SK-N-SH (cell line): Measurements from ENCODE around the gene SDHA. TPM values are rescaled to one million over a fixed set of nuclear protein-coding genes. Genes with fewer than 3 reads are reported as not detected.

Experiments used
- CTCF ChIA-PET: fragments of 300-600, 350-600 bp; formaldehyde crosslinking; extraction: SDS; loops from one replicate; lab custom pipeline; 2021; lab: Yijun Ruan, JAX
- POLR2A ChIA-PET: fragments of 350-600 bp; sonication (Branson Sonifier 250); formaldehyde crosslinking; extraction: SDS; loops from one replicate; lab custom pipeline; 2020; ENCODE audit warnings: antibody characterized with exemption, inconsistent platforms; lab: Yijun Ruan, JAX
- DNase-seq: peaks from one replicate; pipeline ENCODE4 v3.0.0; 2012
- H2AFZ ChIP-seq: fragments of 200-600 bp; sonication (generic); 2 replicates; pipeline ENCODE4 v1.8.1; 2016; ENCODE audit warnings: antibody characterized with exemption, mild to moderate bottlenecking, low read depth
- H3F3A ChIP-seq: fragments of 200-600 bp; sonication (generic); replicated peaks from 2 replicates; pipeline ENCODE3; 2016; ENCODE audit warnings: antibody characterized with exemption, mild to moderate bottlenecking; ENCODE audit not compliant: insufficient read depth
- H3K27ac ChIP-seq, 2 experiments: fragments of 200-500 bp in 1 of 2; fragments of 200-600 bp in 1 of 2; sonication (Bioruptor generic) in 1 of 2; sonication (generic), shearing (Covaris generic) in 1 of 2; 2 replicates each; pipeline versions ENCODE4 v1.5.1 to v1.6.1; 2014 to 2016; ENCODE audit warnings: low read depth in 2 of 2, inconsistent platforms in 1 of 2, low read length in 1 of 2, mild to moderate bottlenecking in 1 of 2, mixed read lengths in 1 of 2
- H3K27me3 ChIP-seq: fragments of 200-600 bp; sonication (generic), shearing (Covaris generic); 2 replicates; pipeline ENCODE4 v1.6.1; 2016; ENCODE audit warnings: mixed run types; ENCODE audit not compliant: insufficient read depth
- H3K36me3 ChIP-seq, 2 experiments: fragments of 200-500 bp in 1 of 2; fragments of 200-600 bp in 1 of 2; sonication (Bioruptor generic) in 1 of 2; sonication (generic) in 1 of 2; replicated peaks in 1 of 2; 2 replicates each; pipeline versions ENCODE3 to v1.5.1; 2014 to 2016; ENCODE audit warnings: low read length in 1 of 2, mild to moderate bottlenecking in 1 of 2; ENCODE audit not compliant: insufficient read depth in 2 of 2, control insufficient read depth in 1 of 2
- H3K4me1 ChIP-seq, 2 experiments: fragments of 200-500 bp in 1 of 2; fragments of 200-600 bp in 1 of 2; sonication (Bioruptor generic) in 1 of 2; sonication (generic), shearing (Covaris generic) in 1 of 2; 2 replicates each; pipeline versions ENCODE4 v1.5.1 to v1.6.1; 2014 to 2016; ENCODE audit warnings: low read depth in 1 of 2, low read length in 1 of 2, mixed run types in 1 of 2; ENCODE audit not compliant: insufficient read depth in 2 of 2, control insufficient read depth in 1 of 2
- H3K4me2 ChIP-seq: fragments of 200-600 bp; sonication (generic), shearing (Covaris generic); 2 replicates; pipeline ENCODE4 v1.6.1; 2017; ENCODE audit warnings: mixed run types
- H3K4me3 ChIP-seq, 2 experiments: fragments of 200-500 bp in 1 of 2; fragments of 200-600 bp in 1 of 2; sonication (Bioruptor generic) in 1 of 2; sonication (generic), shearing (Covaris generic) in 1 of 2; 2 replicates each; pipeline versions ENCODE4 v1.5.1 to v1.8.1; 2014 to 2016; ENCODE audit warnings: low read depth in 2 of 2, inconsistent platforms in 1 of 2, low read length in 1 of 2, mild to moderate bottlenecking in 1 of 2, mixed read lengths in 1 of 2, moderate library complexity in 1 of 2
- H3K79me2 ChIP-seq: fragments of 200-600 bp; sonication (generic); 2 replicates; pipeline ENCODE4 v1.8.1; 2017; ENCODE audit warnings: mild to moderate bottlenecking; ENCODE audit not compliant: insufficient read depth
- H3K9ac ChIP-seq: fragments of 200-600 bp; sonication (generic); 2 replicates; pipeline ENCODE4 v1.6.1; 2017; ENCODE audit warnings: mixed run types
- H3K9me2 ChIP-seq: fragments of 200-600 bp; sonication (generic); 2 replicates; pipeline ENCODE4 v1.6.1; 2017; ENCODE audit warnings: mixed run types
- H3K9me3 ChIP-seq: fragments of 200-600 bp; sonication (generic); 2 replicates; pipeline ENCODE4 v1.6.1; 2017; ENCODE audit warnings: mixed run types, mild to moderate bottlenecking, moderate library complexity
- H4K20me1 ChIP-seq: fragments of 200-600 bp; sonication (generic); 2 replicates; pipeline ENCODE4 v1.6.1; 2017; ENCODE audit warnings: mild to moderate bottlenecking, mixed run types; ENCODE audit not compliant: insufficient read depth
- CHD2 ChIP-seq: fragments of 150-350 bp; IDR thresholded peaks from 2 replicates; pipeline ENCODE4 v1.6.1; 2018; ENCODE audit warnings: low read length; ENCODE audit not compliant: partially characterized antibody
- FOXM1 ChIP-seq: IDR thresholded peaks from 2 replicates; pipeline ENCODE4 v1.4.0; 2012; ENCODE audit warnings: low read depth, mild to moderate bottlenecking
- GABPA ChIP-seq: IDR thresholded peaks from 2 replicates; pipeline ENCODE4 v1.4.0; 2012; ENCODE audit warnings: low read depth, mild to moderate bottlenecking
- JUND ChIP-seq: IDR thresholded peaks from 2 replicates; pipeline ENCODE4 v1.4.0; 2012
- RCOR1 ChIP-seq: fragments of 150-350 bp; IDR thresholded peaks from 2 replicates; pipeline ENCODE4 v1.6.1; 2017; ENCODE audit warnings: antibody characterized with exemption, low read length
- REST ChIP-seq: IDR thresholded peaks from 2 replicates; pipeline ENCODE4 v1.6.1; 2012; ENCODE audit warnings: mild to moderate bottlenecking, low read depth, low read length, moderate library complexity
- RFX5 ChIP-seq: IDR thresholded peaks from 2 replicates; pipeline ENCODE4 v1.6.1; 2012; ENCODE audit warnings: mild to moderate bottlenecking, improper control_type of control experiment, low read length
- SMC3 ChIP-seq: IDR thresholded peaks from 2 replicates; pipeline ENCODE4 v1.6.1; 2012; ENCODE audit warnings: low read depth, low read length, improper control_type of control experiment
- TEAD4 ChIP-seq: IDR thresholded peaks from 2 replicates; pipeline ENCODE4 v1.4.0; 2012; ENCODE audit warnings: mild to moderate bottlenecking, borderline replicate concordance; ENCODE audit not compliant: insufficient read depth
- USF1 ChIP-seq: IDR thresholded peaks from 2 replicates; pipeline ENCODE4 v1.4.0; 2012; ENCODE audit warnings: low read depth, borderline replicate concordance
- YY1 ChIP-seq: IDR thresholded peaks from 2 replicates; pipeline ENCODE4 v1.4.0; 2012; ENCODE audit warnings: low read depth, mild to moderate bottlenecking
- whole genome bisulfite sequencing: methylation state at CpG from one replicate; pipeline ENCODE4 v1.1.6; 2017; ENCODE audit warnings: low lambda C conversion rate; 5-methylcytosine and 5-hydroxymethylcytosine counted together
- polyA plus RNA-seq, 3 experiments: library from polyadenylated mRNA; depleted of rRNA; stranded (reverse); fragments of >200 nt; gene quantifications; 2 replicates each; pipeline ENCODE4 v1.2.3, GENCODE V29; 2012
- TF ChIP-seq, protein P1 (sequence below): IDR thresholded peaks from 2 replicates; pipeline ENCODE4 v1.4.0; 2012; ENCODE audit warnings: low read depth, borderline replicate concordance

The SDHA gene
- polyA plus RNA-seq, 1 of the 3 experiments (the other 2 are of a cell fraction): 106 TPM

GRCh38 chr5:197892-198489, 20.1 kb upstream of the SDHA start:
- no peak for TF ChIP-seq FOXM1
- no peak for TF ChIP-seq GABPA
- TF ChIP-seq RCOR1: no peak
- TF ChIP-seq, protein P1, sequence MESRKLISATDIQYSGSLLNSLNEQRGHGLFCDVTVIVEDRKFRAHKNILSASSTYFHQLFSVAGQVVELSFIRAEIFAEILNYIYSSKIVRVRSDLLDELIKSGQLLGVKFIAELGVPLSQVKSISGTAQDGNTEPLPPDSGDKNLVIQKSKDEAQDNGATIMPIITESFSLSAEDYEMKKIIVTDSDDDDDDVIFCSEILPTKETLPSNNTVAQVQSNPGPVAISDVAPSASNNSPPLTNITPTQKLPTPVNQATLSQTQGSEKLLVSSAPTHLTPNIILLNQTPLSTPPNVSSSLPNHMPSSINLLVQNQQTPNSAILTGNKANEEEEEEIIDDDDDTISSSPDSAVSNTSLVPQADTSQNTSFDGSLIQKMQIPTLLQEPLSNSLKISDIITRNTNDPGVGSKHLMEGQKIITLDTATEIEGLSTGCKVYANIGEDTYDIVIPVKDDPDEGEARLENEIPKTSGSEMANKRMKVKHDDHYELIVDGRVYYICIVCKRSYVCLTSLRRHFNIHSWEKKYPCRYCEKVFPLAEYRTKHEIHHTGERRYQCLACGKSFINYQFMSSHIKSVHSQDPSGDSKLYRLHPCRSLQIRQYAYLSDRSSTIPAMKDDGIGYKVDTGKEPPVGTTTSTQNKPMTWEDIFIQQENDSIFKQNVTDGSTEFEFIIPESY: no peak
- TF ChIP-seq USF1: no peak
- TF ChIP-seq CHD2: no peak
- no peak for TF ChIP-seq SMC3
- no peak for TF ChIP-seq REST
- no peak for TF ChIP-seq YY1
- no peak for TF ChIP-seq TEAD4
- no peak for TF ChIP-seq JUND
- no peak for TF ChIP-seq RFX5
- Histone ChIP-seq H4K20me1 (0 out of 2 replicates have a peak, but pooled peaks cover 5% of the 10 kb centered on the region), H3K9me2 (no peaks in the 10 kb centered on the region), H3K27me3 (no peaks in the 10 kb centered on the region), H3K9me3 (no peaks in the 10 kb centered on the region), H3K4me2 (no peak overlapping the region), H3F3A (no peaks in the 10 kb centered on the region), H3K36me3 (peaks cover 0 to 3% of the 10 kb centered on the region in 2 experiments), H3K9ac (no peak overlapping the region), H3K4me3 (no peak overlapping the region), H3K79me2 (0 out of 2 replicates have a peak, but pooled peaks cover 8% of the 10 kb centered on the region), H2AFZ (no peak overlapping the region), H3K4me1 (no peaks in the 10 kb centered on the region), H3K27ac (no peak overlapping the region)
- no peak for DNase-seq
- CTCF ChIA-PET: interaction anchor here (0.7 kb wide), 1 partner anchor 9 kb away, joined by 3 read pairs; no protein-coding TSS in a partner anchor
- 91% methylated on average over 12 of the region's 12 CpGs for WGBS
- POLR2A ChIA-PET: no interaction called here
